Measurements from ENCODE around the gene NMB. TPM values are rescaled to one million over a fixed set of nuclear protein-coding genes. Genes with fewer than 3 reads are reported as not detected.

Gene NMB
- total RNA-seq, 1 donor from 2014 or later = 2.9 TPM

DNA sequence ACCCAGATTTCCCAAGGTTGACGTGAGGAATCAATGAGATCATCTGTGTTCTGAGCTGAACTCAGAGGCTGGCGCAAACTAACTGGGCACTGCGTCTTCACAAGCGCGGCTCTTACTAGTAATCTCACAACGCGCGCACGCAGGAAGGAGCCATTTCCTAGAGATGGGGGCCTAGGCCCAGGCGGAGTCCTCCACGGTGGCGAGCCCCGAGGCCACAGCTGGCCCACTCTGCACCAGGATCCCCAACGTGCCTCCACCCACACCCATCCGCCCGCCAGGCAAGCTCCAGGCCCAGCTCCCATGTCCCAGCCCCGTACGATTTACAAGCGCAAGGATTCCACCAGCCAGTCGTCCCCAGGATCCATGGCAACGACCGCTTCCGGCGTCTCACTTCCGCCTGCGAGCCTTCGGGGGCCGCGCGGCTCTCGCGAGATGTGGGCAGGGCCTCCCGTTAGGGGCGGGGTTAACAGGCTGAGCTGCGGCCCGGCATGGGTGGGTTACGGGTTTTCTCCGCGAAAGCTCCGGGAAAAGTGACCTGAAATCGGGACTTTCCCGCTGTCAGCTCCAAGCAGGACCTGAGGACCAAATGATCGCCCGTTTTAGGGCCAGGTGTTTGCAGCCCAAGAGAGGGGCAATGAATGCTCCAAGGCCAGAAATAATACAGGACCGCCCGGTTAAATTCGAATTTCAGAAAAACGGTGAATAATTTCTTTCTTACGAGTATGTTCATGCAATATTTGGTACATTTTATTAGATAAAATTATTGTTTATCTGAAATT, 3.9 kb downstream of the NMB start, which contains the start of gene WDR73:
Gene WDR73, minus strand, starts transcription at position 374 of the 779 bp plus-strand sequence. Its CDS starts 9 bp downstream, at position 365.
- peak within 1 kb of the TSS; percentile 95 for H3K27ac Mint-ChIP-seq
- intact Hi-C loops (cut with micrococcal nuclease) = loop anchor here (1.0 to 10.0 kb wide), 10 partner anchors 23 to 391 kb away; partner anchors contain the start of genes PDE8A, SEC11A and ZNF592
- no peaks in the 10 kb centered on the region for H3K9me3 Mint-ChIP-seq
- ATAC-seq (ENCODE audit: low read depth) = peak; percentile 71
- H3K4me3 Mint-ChIP-seq = peak within 1 kb of the TSS; percentile 99
- ChIA-PET CTCF (interaction anchor here (0.8 to 3.9 kb wide), 5 partner anchors 35 to 274 kb away, joined by 3 to 15 read pairs (median 4); no protein-coding TSS in a partner anchor), POLR2A (interaction anchor here (0.5 to 6.4 kb wide), 19 partner anchors 9 to 642 kb away, joined by 3 to 70 read pairs (median 4); partner anchors contain the start of genes SEC11A, ZNF592 and ZSCAN2)
- no peaks in the 10 kb centered on the region for H3K27me3 Mint-ChIP-seq
- peaks cover 38% of the 10 kb centered on the region for H3K4me1 Mint-ChIP-seq
- DNase-seq = peak; percentile 97
- TF ChIP-seq, protein P1, sequence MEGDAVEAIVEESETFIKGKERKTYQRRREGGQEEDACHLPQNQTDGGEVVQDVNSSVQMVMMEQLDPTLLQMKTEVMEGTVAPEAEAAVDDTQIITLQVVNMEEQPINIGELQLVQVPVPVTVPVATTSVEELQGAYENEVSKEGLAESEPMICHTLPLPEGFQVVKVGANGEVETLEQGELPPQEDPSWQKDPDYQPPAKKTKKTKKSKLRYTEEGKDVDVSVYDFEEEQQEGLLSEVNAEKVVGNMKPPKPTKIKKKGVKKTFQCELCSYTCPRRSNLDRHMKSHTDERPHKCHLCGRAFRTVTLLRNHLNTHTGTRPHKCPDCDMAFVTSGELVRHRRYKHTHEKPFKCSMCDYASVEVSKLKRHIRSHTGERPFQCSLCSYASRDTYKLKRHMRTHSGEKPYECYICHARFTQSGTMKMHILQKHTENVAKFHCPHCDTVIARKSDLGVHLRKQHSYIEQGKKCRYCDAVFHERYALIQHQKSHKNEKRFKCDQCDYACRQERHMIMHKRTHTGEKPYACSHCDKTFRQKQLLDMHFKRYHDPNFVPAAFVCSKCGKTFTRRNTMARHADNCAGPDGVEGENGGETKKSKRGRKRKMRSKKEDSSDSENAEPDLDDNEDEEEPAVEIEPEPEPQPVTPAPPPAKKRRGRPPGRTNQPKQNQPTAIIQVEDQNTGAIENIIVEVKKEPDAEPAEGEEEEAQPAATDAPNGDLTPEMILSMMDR (IDR thresholded peaks at IDR 0.05) = no peak
- peaks cover 22% of the 10 kb centered on the region for H3K36me3 Mint-ChIP-seq (ENCODE audit: low read depth)

DNA sequence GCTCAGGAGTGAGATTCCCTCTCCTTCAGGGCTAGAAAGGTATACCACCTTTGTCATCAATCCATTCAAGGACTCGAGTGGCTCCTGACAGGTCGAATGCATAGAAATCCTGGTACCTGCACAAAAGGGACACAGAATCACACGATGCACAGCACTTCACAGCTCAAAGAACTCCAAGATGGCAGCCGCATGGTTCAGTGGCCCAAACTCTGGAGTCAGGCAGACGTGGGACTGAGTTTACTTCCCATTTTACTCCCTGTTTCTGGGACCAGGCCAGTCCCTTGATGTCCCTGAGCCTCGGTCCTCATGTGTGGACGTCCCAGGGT, 4.5 kb downstream of the NMB start:
- H3K4me3 Mint-ChIP-seq = peak overlapping the region; percentile 99
- CTCF ChIA-PET = interaction anchor here (0.8 to 3.9 kb wide), 5 partner anchors 34 to 275 kb away, joined by 3 to 15 read pairs (median 4); no protein-coding TSS in a partner anchor
- peaks cover 28% of the 10 kb centered on the region for H3K36me3 Mint-ChIP-seq (ENCODE audit: low read depth)
- ATAC-seq (ENCODE audit: low read depth) (no peak), DNase-seq (no peak)
- H3K27me3 Mint-ChIP-seq = no peaks in the 10 kb centered on the region
- intact Hi-C loops (cut with micrococcal nuclease) = loop anchor here (10.0 kb wide), 1 partner anchor 391 kb away; no protein-coding TSS in a partner anchor
- H3K4me1 Mint-ChIP-seq = peaks cover 32% of the 10 kb centered on the region
- H3K9me3 Mint-ChIP-seq = no peaks in the 10 kb centered on the region
- TF ChIP-seq, protein P1 (IDR thresholded peaks at IDR 0.05) = no peak
- POLR2A ChIA-PET = interaction anchor here (0.5 to 6.4 kb wide), 13 partner anchors 9 to 642 kb away, joined by 3 to 70 read pairs (median 6); partner anchors contain the start of genes SEC11A, ZNF592 and ZSCAN2
- H3K27ac Mint-ChIP-seq = peak overlapping the region; percentile 95

GRCh38 chr15:84649706-84650105, 8.3 kb downstream of the NMB start:
- Mint-ChIP-seq H3K27ac (no peak overlapping the region), H3K4me3 (no peak overlapping the region), H3K36me3 (ENCODE audit: low read depth) (peaks cover 66% of the 10 kb centered on the region), H3K4me1 (peaks cover 18% of the 10 kb centered on the region), H3K9me3 (no peaks in the 10 kb centered on the region), H3K27me3 (no peaks in the 10 kb centered on the region)
- CTCF ChIA-PET = interaction anchor here (1.2 kb wide), 2 partner anchors 62 to 361 kb away, joined by 5 read pairs; no protein-coding TSS in a partner anchor
- POLR2A ChIA-PET = interaction anchor here (0.6 to 1.8 kb wide), 3 partner anchors 12 to 132 kb away, joined by 3 to 5 read pairs (median 3); no protein-coding TSS in a partner anchor
- TF ChIP-seq, protein P1 (IDR thresholded peaks at IDR 0.05) = no peak
- no peak for DNase-seq
- ATAC-seq (ENCODE audit: low read depth) = no peak
- intact Hi-C loops (cut with micrococcal nuclease) = loop anchor here (10.0 kb wide), 1 partner anchor 395 kb away; no protein-coding TSS in a partner anchor

GRCh38 chr15:84648539-84648938, 9.5 kb downstream of the NMB start:
- ATAC-seq (ENCODE audit: low read depth) (no peak), DNase-seq (no peak)
- TF ChIP-seq, protein P1 (IDR thresholded peaks at IDR 0.05) = no peak
- Mint-ChIP-seq H3K4me1 (peaks cover 14% of the 10 kb centered on the region), H3K27ac (no peak overlapping the region), H3K4me3 (no peak overlapping the region), H3K36me3 (ENCODE audit: low read depth) (peaks cover 66% of the 10 kb centered on the region), H3K27me3 (no peaks in the 10 kb centered on the region), H3K9me3 (no peaks in the 10 kb centered on the region)
- intact Hi-C loops (cut with micrococcal nuclease) = no loop called here
- ChIA-PET CTCF (interaction anchor here (1.2 kb wide), 1 partner anchor 362 kb away, joined by 5 read pairs; no protein-coding TSS in a partner anchor), POLR2A (interaction anchor here (0.6 to 1.8 kb wide), 3 partner anchors 11 to 76 kb away, joined by 3 to 5 read pairs (median 5); no protein-coding TSS in a partner anchor)

GRCh38 chr15:84647726-84648125, 10.3 kb downstream of the NMB start:
- no peak overlapping the region for H3K27ac Mint-ChIP-seq
- intact Hi-C loops (cut with micrococcal nuclease) = no loop called here

More at GRCh38 chr15:84647726-84648125, 10.3 kb downstream of the NMB start:
- H3K4me3 Mint-ChIP-seq = no peak overlapping the region
- ChIA-PET POLR2A (interaction anchor here (0.6 kb wide), 2 partner anchors 11 to 47 kb away, joined by 3 read pairs; no protein-coding TSS in a partner anchor), CTCF (no interaction called here)
- no peaks in the 10 kb centered on the region for H3K27me3 Mint-ChIP-seq
- H3K9me3 Mint-ChIP-seq = no peaks in the 10 kb centered on the region
- TF ChIP-seq, protein P1 (IDR thresholded peaks at IDR 0.05) = no peak
- peaks cover 11% of the 10 kb centered on the region for H3K4me1 Mint-ChIP-seq
- no peak for DNase-seq
- ATAC-seq (ENCODE audit: low read depth) = no peak
- H3K36me3 Mint-ChIP-seq (ENCODE audit: low read depth) = peaks cover 74% of the 10 kb centered on the region

Data from activated B cell treated with CpG ODN at 0.5 μM for 24 hours (primary cell).